IMR-90 (cell line): ENCODE data around the gene ITGA3. TPM values are rescaled to one million over a fixed set of nuclear protein-coding genes. Genes with fewer than 3 reads are reported as not detected.

ENCODE experiments used
- ATAC-seq: fragments of 200-7000 bp; cut with Tn5 transposase; 2 replicates; pipeline ENCODE4 v1.9.1; 2020; ENCODE audit warnings: low read depth, mild to moderate bottlenecking, moderate library complexity
- BruUV-seq: library from RNA; stranded (reverse); fragments of 400-500 nt; replicated peaks from 2 replicates; lab custom pipeline; 2021; lab: Mats Ljungman, UMichigan
- CTCF ChIA-PET: fragments of 300-600 bp; formaldehyde crosslinking; extraction: SDS; loops from one replicate; lab custom pipeline; 2021; ENCODE audit warnings: antibody characterized with exemption; lab: Yijun Ruan, JAX
- POLR2A ChIA-PET: fragments of 300-600 bp; sonication (Branson Sonifier 250); formaldehyde crosslinking; loops from one replicate; lab custom pipeline; 2022; ENCODE audit warnings: antibody characterized with exemption; ENCODE audit not compliant: unreplicated experiment; lab: Charles Lee
- DNase-seq: peaks from one replicate; pipeline ENCODE4 v3.0.0; 2013
- H2AFZ ChIP-seq: replicated peaks from 2 replicates; pipeline ENCODE3; 2013; ENCODE audit warnings: low read length, mild to moderate bottlenecking; ENCODE audit not compliant: poor library complexity
- H2AK5ac ChIP-seq: 2 replicates; pipeline ENCODE4 v1.6.1; 2013; ENCODE audit warnings: low read depth, low read length, inconsistent platforms
- H2AK9ac ChIP-seq: replicated peaks from 2 replicates; pipeline ENCODE3; 2013; ENCODE audit warnings: mild to moderate bottlenecking, low read depth, low read length, moderate library complexity; ENCODE audit not compliant: poor library complexity
- H2BK120ac ChIP-seq: 2 replicates; pipeline ENCODE4 v1.6.1; 2013; ENCODE audit warnings: low read depth, low read length, inconsistent platforms
- H2BK15ac ChIP-seq: 3 replicates; pipeline ENCODE4 v1.6.1; 2013; ENCODE audit warnings: low read depth, low read length, inconsistent platforms
- H2BK20ac ChIP-seq: 2 replicates; pipeline ENCODE4 v1.6.1; 2013; ENCODE audit warnings: low read depth, mild to moderate bottlenecking, inconsistent platforms, low read length, moderate library complexity
- H2BK5ac ChIP-seq: 2 replicates; pipeline ENCODE4 v1.6.1; 2013; ENCODE audit warnings: mild to moderate bottlenecking, low read depth, low read length, inconsistent platforms; ENCODE audit not compliant: poor library complexity, severe bottlenecking
- H3K14ac ChIP-seq: replicated peaks from 2 replicates; pipeline ENCODE4 v1.6.1; 2013; ENCODE audit warnings: low read depth, low read length, inconsistent platforms
- H3K18ac ChIP-seq: 2 replicates; pipeline ENCODE4 v1.6.1; 2013; ENCODE audit warnings: low read depth, low read length, control low read depth
- H3K23ac ChIP-seq: 2 replicates; pipeline ENCODE4 v1.6.1; 2013; ENCODE audit warnings: low read depth, low read length, inconsistent platforms
- H3K27ac ChIP-seq: 2 replicates; pipeline ENCODE4 v1.5.1; 2013; ENCODE audit warnings: mild to moderate bottlenecking, control low read depth, low read length; ENCODE audit not compliant: insufficient read depth
- H3K27me3 ChIP-seq: 2 replicates; pipeline ENCODE4 v1.6.1; 2013; ENCODE audit warnings: low read length; ENCODE audit not compliant: control insufficient read depth, insufficient read depth
- H3K36me3 ChIP-seq: 2 replicates; pipeline ENCODE4 v1.6.1; 2013; ENCODE audit warnings: low read length, mixed read lengths; ENCODE audit not compliant: control insufficient read depth, insufficient read depth
- H3K4ac ChIP-seq: 2 replicates; pipeline ENCODE4 v1.6.1; 2013; ENCODE audit warnings: low read depth, low read length, inconsistent platforms
- H3K4me1 ChIP-seq: 2 replicates; pipeline ENCODE4 v1.6.1; 2013; ENCODE audit warnings: low read length, mixed read lengths; ENCODE audit not compliant: control insufficient read depth, insufficient read depth
- H3K4me2 ChIP-seq: 2 replicates; pipeline ENCODE4 v1.6.1; 2013; ENCODE audit warnings: low read depth, mild to moderate bottlenecking, control low read depth, low read length, moderate library complexity
- H3K4me3 ChIP-seq: 2 replicates; pipeline ENCODE4 v1.5.1; 2013; ENCODE audit warnings: low read depth, mild to moderate bottlenecking, control low read depth, low read length, moderate library complexity; ENCODE audit not compliant: insufficient read depth
- H3K56ac ChIP-seq: 2 replicates; pipeline ENCODE4 v1.6.1; 2013; ENCODE audit warnings: low read length, inconsistent platforms; ENCODE audit not compliant: insufficient read depth; ENCODE audit errors: extremely low read depth
- H3K79me1 ChIP-seq, 2 experiments: 2 replicates each; pipeline ENCODE4 v1.6.1; 2013; ENCODE audit warnings: low read length in 2 of 2, inconsistent platforms in 1 of 2, low read depth in 1 of 2
- H3K9ac ChIP-seq: 2 replicates; pipeline ENCODE4 v1.6.1; 2013; ENCODE audit warnings: low read depth, low read length, control low read depth
- H3K9me1 ChIP-seq: 2 replicates; pipeline ENCODE4 v1.6.1; 2013; ENCODE audit warnings: low read length, inconsistent platforms; ENCODE audit not compliant: insufficient read depth
- H3K9me3 ChIP-seq: 2 replicates; pipeline ENCODE4 v1.6.1; 2013; ENCODE audit warnings: low read length; ENCODE audit not compliant: control insufficient read depth, insufficient read depth
- H4K20me1 ChIP-seq: 2 replicates; pipeline ENCODE4 v1.6.1; 2013; ENCODE audit warnings: low read length, inconsistent platforms; ENCODE audit not compliant: insufficient read depth
- H4K5ac ChIP-seq: 2 replicates; pipeline ENCODE4 v1.6.1; 2013; ENCODE audit warnings: mild to moderate bottlenecking, low read depth, low read length, control low read depth
- H4K8ac ChIP-seq, 2 experiments: 2 replicates each; pipeline ENCODE4 v1.6.1; 2013; ENCODE audit warnings: low read depth in 2 of 2, low read length in 2 of 2, control low read depth in 1 of 2, inconsistent platforms in 1 of 2
- H4K91ac ChIP-seq: 2 replicates; pipeline ENCODE4 v1.6.1; 2013; ENCODE audit warnings: low read depth, low read length, inconsistent platforms; ENCODE audit not compliant: insufficient read depth
- BHLHE40 ChIP-seq: fragments of 150-350 bp; IDR thresholded peaks from 2 replicates; pipeline ENCODE4 v1.6.1; 2016; ENCODE audit warnings: mild to moderate bottlenecking, low read depth, low read length
- CEBPB ChIP-seq: IDR thresholded peaks from 2 replicates; pipeline ENCODE4 v1.6.1; 2012; ENCODE audit warnings: low read depth, low read length, improper control_type of control experiment
- CHD1 ChIP-seq: IDR thresholded peaks from 2 replicates; pipeline ENCODE4 v1.6.1; 2012; ENCODE audit warnings: low read depth, low read length, improper control_type of control experiment
- FOS ChIP-seq: fragments of 150-350 bp; IDR thresholded peaks from 2 replicates; pipeline ENCODE4 v1.6.1; 2016; ENCODE audit warnings: low read depth, low read length
- MAFK ChIP-seq: IDR thresholded peaks from 2 replicates; pipeline ENCODE4 v1.6.1; 2012; ENCODE audit warnings: low read depth, low read length, improper control_type of control experiment
- MAZ ChIP-seq: IDR thresholded peaks from 2 replicates; pipeline ENCODE4 v1.6.1; 2012; ENCODE audit warnings: low read depth, mild to moderate bottlenecking, low read length, improper control_type of control experiment, moderate library complexity, borderline replicate concordance
- MXI1 ChIP-seq: IDR thresholded peaks from 2 replicates; pipeline ENCODE4 v1.6.1; 2012; ENCODE audit warnings: low read depth, mild to moderate bottlenecking, low read length, moderate library complexity, borderline replicate concordance
- NFE2L2 ChIP-seq: fragments of 150-350 bp; IDR thresholded peaks from 2 replicates; pipeline ENCODE4 v1.6.1; 2016; ENCODE audit warnings: low read depth, mild to moderate bottlenecking, low read length
- POLR2A ChIP-seq: IDR thresholded peaks from 2 replicates; pipeline ENCODE4 v1.6.1; 2012; ENCODE audit warnings: mild to moderate bottlenecking, low read depth, low read length
- RAD21 ChIP-seq: IDR thresholded peaks from 2 replicates; pipeline ENCODE4 v1.6.1; 2012; ENCODE audit warnings: low read length, improper control_type of control experiment
- RCOR1 ChIP-seq: IDR thresholded peaks from 2 replicates; pipeline ENCODE4 v1.6.1; 2012; ENCODE audit warnings: mild to moderate bottlenecking, low read length, improper control_type of control experiment; ENCODE audit not compliant: insufficient replicate concordance
- RFX5 ChIP-seq: IDR thresholded peaks from 2 replicates; pipeline ENCODE4 v1.8.0; 2012; ENCODE audit warnings: low read depth, mild to moderate bottlenecking, low read length, moderate library complexity
- SMC3 ChIP-seq: fragments of 150-350 bp; IDR thresholded peaks from 2 replicates; pipeline ENCODE4 v1.6.1; 2016; ENCODE audit warnings: low read depth, mild to moderate bottlenecking, antibody characterized with exemption, low read length, moderate library complexity
- WGBS, 2 experiments: methylation state at CpG; one replicate each; pipeline versions ENCODE4 v1.1.5 to v1.1.7; 2013; ENCODE audit warnings: missing lambda C conversion rate in 2 of 2; ENCODE audit not compliant: insufficient read length in 1 of 2; ENCODE audit errors: extremely low coverage in 2 of 2; 5-methylcytosine and 5-hydroxymethylcytosine counted together
- dilution Hi-C: fragments of 300-500 bp; cut with HindIII; formaldehyde crosslinking; loops from one replicate; pipeline ENCODE4 v1.14.3; 2018; ENCODE audit warnings: low sequenced_read_pairs; ENCODE audit not compliant: unreplicated experiment
- in situ Hi-C: fragments of 300-500 bp; cut with MboI; formaldehyde crosslinking; loops from 3 replicates; pipeline ENCODE4 v1.14.3; 2019; ENCODE audit warnings: low sequenced_read_pairs, inconsistent platforms, mixed read lengths
- intact Hi-C: fragments of 100-400 bp; cut with micrococcal nuclease; formaldehyde crosslinking; loops from 2 replicates; pipeline ENCODE4 v1.10.0; 2022
- polyA plus RNA-seq, 3 experiments: library from polyadenylated mRNA; depleted of rRNA; stranded (reverse); fragments of >200 nt; gene quantifications; 2 replicates each; pipeline ENCODE4 v1.2.3, GENCODE V29; 2012; ENCODE audit warnings: low replicate concordance in 1 of 3
- total RNA-seq: library from RNA; depleted of rRNA; stranded (reverse); fragments of >200 nt; gene quantifications from 2 replicates; pipeline ENCODE4 v1.2.3, GENCODE V29; 2012
- TF ChIP-seq, protein P1 (sequence below): fragments of 150-350 bp; IDR thresholded peaks from 2 replicates; pipeline ENCODE4 v1.6.1; 2016; ENCODE audit warnings: low read depth, mild to moderate bottlenecking, low read length, moderate library complexity, borderline replicate concordance
- TF ChIP-seq, protein P2 (sequence below): fragments of 150-350 bp; IDR thresholded peaks from 2 replicates; pipeline ENCODE4 v1.6.1; 2017; ENCODE audit warnings: mild to moderate bottlenecking, antibody characterized with exemption, low read length, low read depth
- TF ChIP-seq, protein P3 (sequence below): conservative IDR thresholded peaks from 2 replicates; pipeline ENCODE4 v1.5.1; 2012; ENCODE audit warnings: mild to moderate bottlenecking, low read depth, low read length, improper control_type of control experiment

Gene ITGA3
- total and polyA plus RNA-seq, 2 of the 4 experiments (the other 2 are of a cell fraction), result 78.0 to 202 TPM

DNA sequence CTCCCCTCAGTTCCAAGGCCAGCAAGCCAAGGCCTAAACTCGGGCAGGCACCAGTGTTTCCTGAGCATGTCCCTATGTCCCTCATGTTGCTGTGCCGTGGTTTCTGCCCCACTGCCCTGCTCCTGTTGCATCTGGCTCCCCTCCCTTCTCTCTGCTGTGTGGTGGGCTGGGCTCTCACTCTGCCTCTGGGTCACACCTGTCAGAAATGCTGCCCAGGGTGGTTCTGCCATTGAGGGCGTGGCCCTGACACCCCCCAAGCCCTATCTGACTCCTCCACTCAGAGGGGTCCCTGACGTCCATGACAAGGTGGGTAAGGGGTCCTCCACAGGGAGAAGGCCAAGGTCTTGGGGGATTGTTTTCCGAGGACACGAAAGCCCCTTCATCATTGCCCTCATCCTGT, 9.2 kb upstream of the ITGA3 start:
- peak overlapping the region; percentile 98 for H2BK120ac ChIP-seq
- BruUV-seq, result no TSS peak
- H4K5ac ChIP-seq, result peak overlapping the region; percentile 44; the same call in 1 of the 2 replicates
- ChIA-PET POLR2A (no interaction called here), CTCF (no interaction called here)
- no peak for TF ChIP-seq CHD1
- no peak for TF ChIP-seq MAFK
- no peak for TF ChIP-seq POLR2A
- TF ChIP-seq RFX5, result no peak
- TF ChIP-seq, protein P1, sequence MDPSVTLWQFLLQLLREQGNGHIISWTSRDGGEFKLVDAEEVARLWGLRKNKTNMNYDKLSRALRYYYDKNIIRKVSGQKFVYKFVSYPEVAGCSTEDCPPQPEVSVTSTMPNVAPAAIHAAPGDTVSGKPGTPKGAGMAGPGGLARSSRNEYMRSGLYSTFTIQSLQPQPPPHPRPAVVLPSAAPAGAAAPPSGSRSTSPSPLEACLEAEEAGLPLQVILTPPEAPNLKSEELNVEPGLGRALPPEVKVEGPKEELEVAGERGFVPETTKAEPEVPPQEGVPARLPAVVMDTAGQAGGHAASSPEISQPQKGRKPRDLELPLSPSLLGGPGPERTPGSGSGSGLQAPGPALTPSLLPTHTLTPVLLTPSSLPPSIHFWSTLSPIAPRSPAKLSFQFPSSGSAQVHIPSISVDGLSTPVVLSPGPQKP, result no peak
- no peak for TF ChIP-seq SMC3
- TF ChIP-seq CEBPB, result no peak
- no peak for TF ChIP-seq MAZ
- TF ChIP-seq NFE2L2, result no peak
- TF ChIP-seq MXI1, result no peak
- TF ChIP-seq, protein P2, sequence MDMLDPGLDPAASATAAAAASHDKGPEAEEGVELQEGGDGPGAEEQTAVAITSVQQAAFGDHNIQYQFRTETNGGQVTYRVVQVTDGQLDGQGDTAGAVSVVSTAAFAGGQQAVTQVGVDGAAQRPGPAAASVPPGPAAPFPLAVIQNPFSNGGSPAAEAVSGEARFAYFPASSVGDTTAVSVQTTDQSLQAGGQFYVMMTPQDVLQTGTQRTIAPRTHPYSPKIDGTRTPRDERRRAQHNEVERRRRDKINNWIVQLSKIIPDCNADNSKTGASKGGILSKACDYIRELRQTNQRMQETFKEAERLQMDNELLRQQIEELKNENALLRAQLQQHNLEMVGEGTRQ, result no peak
- TF ChIP-seq, protein P3, sequence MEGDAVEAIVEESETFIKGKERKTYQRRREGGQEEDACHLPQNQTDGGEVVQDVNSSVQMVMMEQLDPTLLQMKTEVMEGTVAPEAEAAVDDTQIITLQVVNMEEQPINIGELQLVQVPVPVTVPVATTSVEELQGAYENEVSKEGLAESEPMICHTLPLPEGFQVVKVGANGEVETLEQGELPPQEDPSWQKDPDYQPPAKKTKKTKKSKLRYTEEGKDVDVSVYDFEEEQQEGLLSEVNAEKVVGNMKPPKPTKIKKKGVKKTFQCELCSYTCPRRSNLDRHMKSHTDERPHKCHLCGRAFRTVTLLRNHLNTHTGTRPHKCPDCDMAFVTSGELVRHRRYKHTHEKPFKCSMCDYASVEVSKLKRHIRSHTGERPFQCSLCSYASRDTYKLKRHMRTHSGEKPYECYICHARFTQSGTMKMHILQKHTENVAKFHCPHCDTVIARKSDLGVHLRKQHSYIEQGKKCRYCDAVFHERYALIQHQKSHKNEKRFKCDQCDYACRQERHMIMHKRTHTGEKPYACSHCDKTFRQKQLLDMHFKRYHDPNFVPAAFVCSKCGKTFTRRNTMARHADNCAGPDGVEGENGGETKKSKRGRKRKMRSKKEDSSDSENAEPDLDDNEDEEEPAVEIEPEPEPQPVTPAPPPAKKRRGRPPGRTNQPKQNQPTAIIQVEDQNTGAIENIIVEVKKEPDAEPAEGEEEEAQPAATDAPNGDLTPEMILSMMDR, result no peak
- no peak for TF ChIP-seq FOS
- TF ChIP-seq RCOR1, result no peak
- no peak for TF ChIP-seq BHLHE40
- no peak for TF ChIP-seq RAD21
- in situ Hi-C loops, result no loop called here
- peak overlapping the region; percentile 70 for H2AFZ ChIP-seq
- peak overlapping the region; percentile 96 for H2BK20ac ChIP-seq
- peak overlapping the region; percentile 98 for H2AK5ac ChIP-seq
- H3K18ac ChIP-seq, result 0 out of 2 replicates have a peak overlapping the region, but pooled peaks have one; percentile 13
- no peak overlapping the region for H3K4me3 ChIP-seq
- peak overlapping the region; percentile 98 for H2AK9ac ChIP-seq
- 90% methylated on average over 4 of the region's 6 CpGs; no CpG with 5 or more reads in 1 of the 2 experiments for WGBS, 2 experiments
- no peak overlapping the region for H3K56ac ChIP-seq
- intact Hi-C loops, result no loop called here
- peak overlapping the region; percentile 95 for H4K91ac ChIP-seq
- no peaks in the 10 kb centered on the region for H3K27me3 ChIP-seq
- H3K14ac ChIP-seq, result peak overlapping the region; percentile 90
- peak overlapping the region; percentile 96 for H3K4ac ChIP-seq
- peaks cover 34% of the 10 kb centered on the region for H3K4me1 ChIP-seq
- H3K36me3 ChIP-seq, result no peaks in the 10 kb centered on the region
- H3K23ac ChIP-seq, result no peak overlapping the region
- H3K9me3 ChIP-seq, result no peaks in the 10 kb centered on the region
- peak overlapping the region; percentile 36 to 94 for H4K8ac ChIP-seq
- no peak for DNase-seq
- H3K9ac ChIP-seq, result no peak overlapping the region
- H2BK5ac ChIP-seq, result peak overlapping the region; percentile 82
- H3K9me1 ChIP-seq, result peaks cover 52% of the 10 kb centered on the region
- dilution Hi-C loops, result no loop called here
- H3K27ac ChIP-seq, result no peak overlapping the region
- no peak for ATAC-seq
- H3K79me1 ChIP-seq, result peaks cover 0 to 37% of the 10 kb centered on the region in 2 experiments; a peak in 2 of 4 replicates
- peak overlapping the region; percentile 93; the same call in 2 of the 3 replicates for H2BK15ac ChIP-seq
- no peaks in the 10 kb centered on the region for H4K20me1 ChIP-seq
- H3K4me2 ChIP-seq, result no peak overlapping the region
